HCT116 (cell line): Measurements from ENCODE around the gene USH1C.

Experiments used
- EGR1 ChIP-seq: IDR thresholded peaks from 2 replicates; pipeline ENCODE4 v1.6.1; 2012; ENCODE audit warnings: low read depth
- EZH2 ChIP-seq: fragments of 200-600 bp; sonication (generic); IDR thresholded peaks from 2 replicates; pipeline ENCODE4 v1.6.1; 2017; ENCODE audit warnings: antibody characterized with exemption, mixed run types
- FOSL1 ChIP-seq: IDR thresholded peaks from 2 replicates; pipeline ENCODE4 v1.6.1; 2012; ENCODE audit warnings: low read depth
- POLR2A ChIP-seq: IDR thresholded peaks from 2 replicates; pipeline ENCODE4 v1.7.0; 2011; ENCODE audit warnings: borderline replicate concordance; ENCODE audit not compliant: insufficient read depth, insufficient read length; ENCODE audit errors: extremely low read depth
- POLR2AphosphoS5 ChIP-seq: IDR thresholded peaks from 2 replicates; pipeline ENCODE4 v1.6.1; 2011; ENCODE audit warnings: mild to moderate bottlenecking, low read depth, low read length, moderate library complexity
- RAD21 ChIP-seq: IDR thresholded peaks from 2 replicates; pipeline ENCODE4 v1.6.1; 2012; ENCODE audit warnings: low read depth, mild to moderate bottlenecking
- SP1 ChIP-seq: IDR thresholded peaks from 2 replicates; pipeline ENCODE4 v1.6.1; 2012; ENCODE audit warnings: low read depth
- TCF7L2 ChIP-seq: IDR thresholded peaks from 2 replicates; pipeline ENCODE4 v1.7.0; 2011; ENCODE audit warnings: borderline replicate concordance, inconsistent platforms; ENCODE audit not compliant: insufficient read depth, insufficient read length; ENCODE audit errors: extremely low read depth
- YY1 ChIP-seq: IDR thresholded peaks from 2 replicates; pipeline ENCODE4 v1.6.1; 2011; ENCODE audit warnings: low read length, low read depth, moderate library complexity, mild to moderate bottlenecking; ENCODE audit not compliant: insufficient replicate concordance; ENCODE audit errors: extremely low read depth
- ZFX ChIP-seq: fragments of 450-650 bp; IDR thresholded peaks from 2 replicates; pipeline ENCODE4 v1.6.1; 2017
- ZNF274 ChIP-seq: fragments of 200-500 bp; sonication (Bioruptor generic); IDR thresholded peaks from 2 replicates; pipeline ENCODE4 v1.6.1; 2014; ENCODE audit warnings: mild to moderate bottlenecking, low read depth, low read length, inconsistent platforms
- TF ChIP-seq, protein P1 (sequence below), 3 experiments: fragments of 200-600 bp in 1 of 3; sonication (generic) in 1 of 3; IDR thresholded peaks in 2 of 3; conservative IDR thresholded peaks in 1 of 3; 2 replicates each; pipeline ENCODE4 v1.5.1; 2012 to 2017; ENCODE audit warnings: low read depth in 2 of 3, low read length in 2 of 3, antibody characterized with exemption in 1 of 3, borderline replicate concordance in 1 of 3, control low read depth in 1 of 3, mild to moderate bottlenecking in 1 of 3, mixed read lengths in 1 of 3, mixed run types in 1 of 3, moderate library complexity in 1 of 3; ENCODE audit not compliant: insufficient read depth in 1 of 3
- TF ChIP-seq, protein P2 (sequence below): IDR thresholded peaks from 2 replicates; pipeline ENCODE4 v1.6.1; 2012; ENCODE audit warnings: low read depth
- TF ChIP-seq, protein P3 (sequence below): IDR thresholded peaks from 2 replicates; pipeline ENCODE4 v1.6.1; 2012

DNA sequence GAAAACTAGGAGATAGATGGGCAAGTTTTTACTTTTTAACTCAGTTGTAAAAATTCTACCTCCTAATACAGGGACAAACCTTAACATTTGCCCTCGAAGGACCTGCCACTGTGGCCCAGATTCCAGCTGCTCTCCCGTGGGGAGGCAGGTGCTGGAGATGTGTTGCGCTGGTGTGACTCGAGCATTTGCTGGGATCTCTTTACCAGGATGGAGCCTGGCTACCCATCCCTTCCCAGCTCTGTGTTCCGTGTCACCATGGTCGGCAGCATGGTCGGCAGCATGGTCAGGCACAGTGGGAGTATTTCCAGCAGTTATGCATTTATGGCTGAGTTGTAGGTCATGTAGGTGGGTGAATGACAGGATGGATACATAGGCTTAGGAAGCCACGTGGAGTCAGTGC lies 44.0 kb upstream of the USH1C start:
- TF ChIP-seq, protein P1, sequence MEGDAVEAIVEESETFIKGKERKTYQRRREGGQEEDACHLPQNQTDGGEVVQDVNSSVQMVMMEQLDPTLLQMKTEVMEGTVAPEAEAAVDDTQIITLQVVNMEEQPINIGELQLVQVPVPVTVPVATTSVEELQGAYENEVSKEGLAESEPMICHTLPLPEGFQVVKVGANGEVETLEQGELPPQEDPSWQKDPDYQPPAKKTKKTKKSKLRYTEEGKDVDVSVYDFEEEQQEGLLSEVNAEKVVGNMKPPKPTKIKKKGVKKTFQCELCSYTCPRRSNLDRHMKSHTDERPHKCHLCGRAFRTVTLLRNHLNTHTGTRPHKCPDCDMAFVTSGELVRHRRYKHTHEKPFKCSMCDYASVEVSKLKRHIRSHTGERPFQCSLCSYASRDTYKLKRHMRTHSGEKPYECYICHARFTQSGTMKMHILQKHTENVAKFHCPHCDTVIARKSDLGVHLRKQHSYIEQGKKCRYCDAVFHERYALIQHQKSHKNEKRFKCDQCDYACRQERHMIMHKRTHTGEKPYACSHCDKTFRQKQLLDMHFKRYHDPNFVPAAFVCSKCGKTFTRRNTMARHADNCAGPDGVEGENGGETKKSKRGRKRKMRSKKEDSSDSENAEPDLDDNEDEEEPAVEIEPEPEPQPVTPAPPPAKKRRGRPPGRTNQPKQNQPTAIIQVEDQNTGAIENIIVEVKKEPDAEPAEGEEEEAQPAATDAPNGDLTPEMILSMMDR (IDR thresholded peaks at IDR 0.05 in 2 of 3, conservative IDR thresholded peaks at IDR 0.05 in 1 of 3; ENCODE audit: borderline replicate concordance in 1 of 3, insufficient read depth in 1 of 3, low read depth in 2 of 3, low read length in 2 of 3): no peak
- no peak for TF ChIP-seq POLR2AphosphoS5
- no peak for TF ChIP-seq YY1
- TF ChIP-seq EZH2: no peak
- TF ChIP-seq, protein P2, sequence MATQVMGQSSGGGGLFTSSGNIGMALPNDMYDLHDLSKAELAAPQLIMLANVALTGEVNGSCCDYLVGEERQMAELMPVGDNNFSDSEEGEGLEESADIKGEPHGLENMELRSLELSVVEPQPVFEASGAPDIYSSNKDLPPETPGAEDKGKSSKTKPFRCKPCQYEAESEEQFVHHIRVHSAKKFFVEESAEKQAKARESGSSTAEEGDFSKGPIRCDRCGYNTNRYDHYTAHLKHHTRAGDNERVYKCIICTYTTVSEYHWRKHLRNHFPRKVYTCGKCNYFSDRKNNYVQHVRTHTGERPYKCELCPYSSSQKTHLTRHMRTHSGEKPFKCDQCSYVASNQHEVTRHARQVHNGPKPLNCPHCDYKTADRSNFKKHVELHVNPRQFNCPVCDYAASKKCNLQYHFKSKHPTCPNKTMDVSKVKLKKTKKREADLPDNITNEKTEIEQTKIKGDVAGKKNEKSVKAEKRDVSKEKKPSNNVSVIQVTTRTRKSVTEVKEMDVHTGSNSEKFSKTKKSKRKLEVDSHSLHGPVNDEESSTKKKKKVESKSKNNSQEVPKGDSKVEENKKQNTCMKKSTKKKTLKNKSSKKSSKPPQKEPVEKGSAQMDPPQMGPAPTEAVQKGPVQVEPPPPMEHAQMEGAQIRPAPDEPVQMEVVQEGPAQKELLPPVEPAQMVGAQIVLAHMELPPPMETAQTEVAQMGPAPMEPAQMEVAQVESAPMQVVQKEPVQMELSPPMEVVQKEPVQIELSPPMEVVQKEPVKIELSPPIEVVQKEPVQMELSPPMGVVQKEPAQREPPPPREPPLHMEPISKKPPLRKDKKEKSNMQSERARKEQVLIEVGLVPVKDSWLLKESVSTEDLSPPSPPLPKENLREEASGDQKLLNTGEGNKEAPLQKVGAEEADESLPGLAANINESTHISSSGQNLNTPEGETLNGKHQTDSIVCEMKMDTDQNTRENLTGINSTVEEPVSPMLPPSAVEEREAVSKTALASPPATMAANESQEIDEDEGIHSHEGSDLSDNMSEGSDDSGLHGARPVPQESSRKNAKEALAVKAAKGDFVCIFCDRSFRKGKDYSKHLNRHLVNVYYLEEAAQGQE: no peak
- no peak for TF ChIP-seq RAD21
- no peak for TF ChIP-seq ZNF274
- no peak for TF ChIP-seq EGR1
- TF ChIP-seq ZFX: no peak
- TF ChIP-seq SP1: no peak
- no peak for TF ChIP-seq POLR2A
- no peak for TF ChIP-seq TCF7L2
- no peak for TF ChIP-seq FOSL1
- TF ChIP-seq, protein P3, sequence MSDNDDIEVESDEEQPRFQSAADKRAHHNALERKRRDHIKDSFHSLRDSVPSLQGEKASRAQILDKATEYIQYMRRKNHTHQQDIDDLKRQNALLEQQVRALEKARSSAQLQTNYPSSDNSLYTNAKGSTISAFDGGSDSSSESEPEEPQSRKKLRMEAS: no peak
